GM23338 (cell line): ENCODE results near the gene FRY.

Source experiments
- EZH2 ChIP-seq: fragments of 200-600 bp; sonication (generic); IDR thresholded peaks from one replicate; pipeline ENCODE4 v1.8.0; 2017; ENCODE audit warnings: antibody characterized with exemption, mild to moderate bottlenecking, low read depth; ENCODE audit not compliant: unreplicated experiment
- TF ChIP-seq, protein P1 (sequence below), 2 experiments: fragments of 200-600 bp in 1 of 2; sonication (generic) in 1 of 2; conservative IDR thresholded peaks; 2 replicates each; pipeline versions ENCODE4 v1.5.1 to v1.6.1; 2016 to 2017; ENCODE audit warnings: antibody characterized with exemption in 2 of 2, low read depth in 2 of 2, mild to moderate bottlenecking in 2 of 2, moderate library complexity in 1 of 2

GRCh38 chr13:32115066-32115465, 83.5 kb downstream of the FRY start:
- TF ChIP-seq, protein P1, sequence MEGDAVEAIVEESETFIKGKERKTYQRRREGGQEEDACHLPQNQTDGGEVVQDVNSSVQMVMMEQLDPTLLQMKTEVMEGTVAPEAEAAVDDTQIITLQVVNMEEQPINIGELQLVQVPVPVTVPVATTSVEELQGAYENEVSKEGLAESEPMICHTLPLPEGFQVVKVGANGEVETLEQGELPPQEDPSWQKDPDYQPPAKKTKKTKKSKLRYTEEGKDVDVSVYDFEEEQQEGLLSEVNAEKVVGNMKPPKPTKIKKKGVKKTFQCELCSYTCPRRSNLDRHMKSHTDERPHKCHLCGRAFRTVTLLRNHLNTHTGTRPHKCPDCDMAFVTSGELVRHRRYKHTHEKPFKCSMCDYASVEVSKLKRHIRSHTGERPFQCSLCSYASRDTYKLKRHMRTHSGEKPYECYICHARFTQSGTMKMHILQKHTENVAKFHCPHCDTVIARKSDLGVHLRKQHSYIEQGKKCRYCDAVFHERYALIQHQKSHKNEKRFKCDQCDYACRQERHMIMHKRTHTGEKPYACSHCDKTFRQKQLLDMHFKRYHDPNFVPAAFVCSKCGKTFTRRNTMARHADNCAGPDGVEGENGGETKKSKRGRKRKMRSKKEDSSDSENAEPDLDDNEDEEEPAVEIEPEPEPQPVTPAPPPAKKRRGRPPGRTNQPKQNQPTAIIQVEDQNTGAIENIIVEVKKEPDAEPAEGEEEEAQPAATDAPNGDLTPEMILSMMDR (conservative IDR thresholded peaks at IDR 0.05; ENCODE audit: low read depth in 2 of 2), result no peak
- TF ChIP-seq EZH2, result no peak
